ENCODE measurements around the gene SLC66A2. TPM values are rescaled to one million over a fixed set of nuclear protein-coding genes. Genes with fewer than 3 reads are reported as not detected.
A peak's percentile ranks its signal among the peaks of the same experiment; 100 is the strongest.

SLC66A2 gene
- total RNA-seq, 6 experiments from 2014 or later: 61.6 to 140 (median 95.8) TPM

DNA sequence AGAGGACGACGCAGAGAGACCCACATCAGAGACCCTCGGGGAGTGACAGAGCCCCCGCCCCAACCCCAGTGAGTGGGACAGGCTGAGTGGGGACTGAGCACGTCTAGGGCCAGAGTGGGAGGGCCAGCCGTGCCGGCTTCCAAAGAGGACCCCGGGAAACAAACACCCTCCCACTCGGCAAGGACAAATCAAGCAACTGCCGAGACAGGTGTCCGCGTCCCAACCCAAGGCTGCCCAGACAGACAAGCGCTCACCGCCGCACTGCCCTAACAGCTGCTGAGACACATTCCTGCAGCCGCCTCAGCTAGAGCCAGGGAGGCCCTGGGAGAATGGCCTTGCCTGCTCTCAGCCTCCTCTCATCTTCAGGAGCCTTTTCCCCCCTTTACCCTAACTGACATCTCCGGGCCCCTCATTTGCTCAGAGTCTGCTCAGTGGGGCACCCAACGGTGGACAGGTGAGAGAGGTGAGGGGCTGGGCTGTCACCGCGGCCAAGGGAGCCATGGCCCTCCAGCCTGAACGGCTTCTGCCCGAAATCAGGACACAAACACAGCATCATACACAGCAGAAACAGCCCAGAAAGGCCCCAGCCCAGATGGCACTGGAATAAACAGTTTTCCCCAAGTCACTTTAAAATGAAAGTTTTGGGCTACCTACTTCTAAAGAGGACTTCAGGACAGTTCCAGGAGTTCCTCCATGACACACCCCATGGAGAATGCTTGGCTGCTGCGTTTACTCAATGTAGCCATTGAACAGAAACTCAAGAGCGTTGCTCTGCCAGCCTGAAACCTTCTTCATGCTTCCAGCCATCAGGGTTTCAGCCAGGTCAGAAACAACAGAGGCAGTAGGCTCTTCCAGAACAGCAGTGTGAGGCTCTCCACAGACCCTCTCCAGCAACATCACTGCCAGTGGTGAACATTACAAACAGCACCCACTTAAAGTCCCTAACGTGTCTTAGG is 23.6 kb downstream of the SLC66A2 start:
- ATAC-seq (peak in 2 of 4 donors; percentile 4 to 7), DNase-seq (peak in 1 of 3 donors; percentile 40)
- peaks cover 0 to 46% (median 23%) of the 10 kb centered on the region in 4 donors for H3K36me3 ChIP-seq
- intact Hi-C loops (cut with DNase I): no loop called here
- no peaks in the 10 kb centered on the region for H3K9me3 ChIP-seq
- 100% methylated on average over 1 of the region's 25 CpGs for WGBS (ENCODE audit: insufficient coverage, low coverage, low lambda C conversion rate, missing lambda C conversion rate)
- no peaks in the 10 kb centered on the region for H3K27me3 ChIP-seq
- H3K4me3 ChIP-seq: no peak overlapping the region
- TF ChIP-seq POLR2A (IDR thresholded peaks at IDR 0.05): no peak
- TF ChIP-seq, protein P1, sequence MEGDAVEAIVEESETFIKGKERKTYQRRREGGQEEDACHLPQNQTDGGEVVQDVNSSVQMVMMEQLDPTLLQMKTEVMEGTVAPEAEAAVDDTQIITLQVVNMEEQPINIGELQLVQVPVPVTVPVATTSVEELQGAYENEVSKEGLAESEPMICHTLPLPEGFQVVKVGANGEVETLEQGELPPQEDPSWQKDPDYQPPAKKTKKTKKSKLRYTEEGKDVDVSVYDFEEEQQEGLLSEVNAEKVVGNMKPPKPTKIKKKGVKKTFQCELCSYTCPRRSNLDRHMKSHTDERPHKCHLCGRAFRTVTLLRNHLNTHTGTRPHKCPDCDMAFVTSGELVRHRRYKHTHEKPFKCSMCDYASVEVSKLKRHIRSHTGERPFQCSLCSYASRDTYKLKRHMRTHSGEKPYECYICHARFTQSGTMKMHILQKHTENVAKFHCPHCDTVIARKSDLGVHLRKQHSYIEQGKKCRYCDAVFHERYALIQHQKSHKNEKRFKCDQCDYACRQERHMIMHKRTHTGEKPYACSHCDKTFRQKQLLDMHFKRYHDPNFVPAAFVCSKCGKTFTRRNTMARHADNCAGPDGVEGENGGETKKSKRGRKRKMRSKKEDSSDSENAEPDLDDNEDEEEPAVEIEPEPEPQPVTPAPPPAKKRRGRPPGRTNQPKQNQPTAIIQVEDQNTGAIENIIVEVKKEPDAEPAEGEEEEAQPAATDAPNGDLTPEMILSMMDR (IDR thresholded peaks at IDR 0.05): no peak
- H3K27ac ChIP-seq: no peak overlapping the region
- H3K4me1 ChIP-seq: no peaks in the 10 kb centered on the region

GRCh38 chr18:79926715-79927606 is 24.5 kb downstream of the SLC66A2 start:
- 75% methylated on average over 9 of the region's 21 CpGs for WGBS (ENCODE audit: insufficient coverage, low coverage, low lambda C conversion rate, missing lambda C conversion rate)
- Histone ChIP-seq H3K4me1 (no peaks in the 10 kb centered on the region), H3K9me3 (no peaks in the 10 kb centered on the region), H3K27ac (no peak overlapping the region), H3K36me3 (peaks cover 0 to 51% (median 26%) of the 10 kb centered on the region in 4 donors), H3K4me3 (no peak overlapping the region), H3K27me3 (no peaks in the 10 kb centered on the region)
- intact Hi-C loops (cut with DNase I): no loop called here
- TF ChIP-seq, protein P1 (IDR thresholded peaks at IDR 0.05): no peak
- TF ChIP-seq POLR2A (IDR thresholded peaks at IDR 0.05): no peak
- DNase-seq: peak in 1 of 3 donors; percentile 46
- peak in 2 of 4 donors; percentile 10 to 23 for ATAC-seq

DNA sequence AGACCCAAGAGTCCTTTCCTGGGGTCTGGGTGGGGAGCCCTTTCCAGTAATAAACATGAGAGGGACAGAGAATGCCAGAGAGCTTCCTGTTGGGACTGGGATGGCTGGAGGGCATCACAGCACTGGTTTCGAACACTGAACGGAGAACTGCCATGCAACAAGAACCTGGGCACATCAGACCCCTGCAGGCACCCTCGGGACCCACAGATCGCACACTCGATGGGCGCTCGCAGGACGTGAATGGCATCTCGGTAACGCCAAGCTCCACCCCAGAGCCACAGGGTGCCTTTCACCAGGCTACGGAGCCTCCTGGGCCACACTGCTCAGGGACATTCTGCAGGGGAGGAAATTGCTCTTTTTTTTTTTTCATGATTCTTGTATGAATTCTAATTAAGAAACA is 25.1 kb downstream of the SLC66A2 start:
- intact Hi-C loops (cut with DNase I): no loop called here
- Histone ChIP-seq H3K9me3 (no peaks in the 10 kb centered on the region), H3K4me1 (no peaks in the 10 kb centered on the region), H3K27ac (no peak overlapping the region), H3K27me3 (no peaks in the 10 kb centered on the region), H3K4me3 (no peak overlapping the region), H3K36me3 (peaks cover 0 to 53% (median 27%) of the 10 kb centered on the region in 4 donors)
- ATAC-seq: no peak
- TF ChIP-seq, protein P1 (IDR thresholded peaks at IDR 0.05): no peak
- TF ChIP-seq POLR2A (IDR thresholded peaks at IDR 0.05): no peak
- WGBS (ENCODE audit: insufficient coverage, low coverage, low lambda C conversion rate, missing lambda C conversion rate): no CpG with 5 or more reads among the region's 11 CpGs
- DNase-seq: peak in 1 of 3 donors; percentile 26

- DNase-seq: peak in 2 of 3 donors; percentile 46 to 50
Measured at GRCh38 chr18:79924814-79925731, 26.4 kb downstream of the SLC66A2 start.

More at GRCh38 chr18:79924814-79925731, 26.4 kb downstream of the SLC66A2 start:
- intact Hi-C loops (cut with DNase I): no loop called here
- Histone ChIP-seq H3K4me1 (no peaks in the 10 kb centered on the region), H3K9me3 (no peaks in the 10 kb centered on the region), H3K27ac (no peak overlapping the region), H3K36me3 (peaks cover 0 to 53% (median 27%) of the 10 kb centered on the region in 4 donors), H3K27me3 (no peaks in the 10 kb centered on the region), H3K4me3 (no peak overlapping the region)
- WGBS (ENCODE audit: insufficient coverage, low coverage, low lambda C conversion rate, missing lambda C conversion rate): 49% methylated on average over 9 of the region's 25 CpGs
- peak; percentile 28 to 44 (median 32) for ATAC-seq
- TF ChIP-seq, protein P1 (IDR thresholded peaks at IDR 0.05): no peak
- TF ChIP-seq POLR2A (IDR thresholded peaks at IDR 0.05): no peak
